Measurements from ENCODE around the gene ZFP1.

DNA sequence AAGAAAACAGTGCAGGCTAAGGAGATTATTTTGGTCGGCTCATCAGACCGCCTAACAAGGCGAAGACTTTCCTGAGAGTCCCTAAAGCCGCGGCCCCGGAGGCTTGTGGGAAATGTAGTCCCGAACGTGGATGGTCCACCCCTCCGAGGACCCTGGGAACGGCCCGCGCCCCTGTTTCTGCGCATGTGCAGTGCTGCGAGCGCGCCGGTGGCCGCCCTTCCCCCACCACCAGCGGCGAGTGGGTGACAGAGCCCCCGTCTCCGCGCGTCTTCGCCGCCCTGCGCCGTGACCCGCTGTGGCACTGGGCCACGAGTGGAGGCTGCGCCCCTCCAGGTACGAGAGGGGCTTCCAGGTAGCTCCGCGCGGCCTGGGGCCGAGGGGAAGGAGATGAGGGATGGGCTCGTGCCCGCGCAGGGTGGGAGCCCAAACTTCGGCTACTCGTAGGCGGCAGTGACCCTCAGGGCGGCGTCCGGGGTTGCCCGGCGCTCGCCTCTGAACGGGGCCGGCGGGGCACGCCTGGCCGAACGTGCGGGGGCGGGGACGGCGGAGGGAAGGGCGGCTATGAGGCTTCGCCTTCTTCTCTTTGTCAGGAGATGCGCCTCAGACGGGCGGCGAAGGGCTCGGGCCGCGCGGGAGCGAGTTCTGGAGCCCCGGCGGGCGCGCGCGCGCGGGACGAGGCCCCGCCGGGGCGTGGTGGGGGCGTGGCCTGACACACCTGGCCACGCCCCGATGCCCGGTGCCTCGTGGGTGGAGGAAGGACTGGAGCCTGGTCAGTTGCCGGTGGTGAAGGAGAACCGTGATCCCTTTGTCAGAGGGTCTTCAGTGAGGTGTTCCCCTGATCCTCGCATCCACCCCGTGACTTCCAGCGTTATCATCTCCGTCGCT lies at the start of gene ZFP1:
- no peak for TF ChIP-seq CTCF (IDR thresholded peaks at IDR 0.05)
- no peak for TF ChIP-seq POLR2A (IDR thresholded peaks at IDR 0.05)
